WTC11 (cell line): Measurements from ENCODE around the gene DGCR8.

Experiments used
- CTCF ChIP-seq: fragments of 200-600 bp; IDR thresholded peaks from 2 replicates; pipeline ENCODE4 v1.8.0; 2022; ENCODE audit warnings: antibody characterized with exemption
- ZNF512 ChIP-seq: sonication (generic); formaldehyde crosslinking; IDR thresholded peaks from 2 replicates; pipeline ENCODE4 v1.8.1; 2022; ENCODE audit warnings: missing genetic modification reagents, borderline replicate concordance

- TF ChIP-seq CTCF (no peak), ZNF512 (CRISPR knock-in tag) (no peak)
Observed at GRCh38 chr22:20153945-20154344, 73.9 kb downstream of the DGCR8 start.
